Raji (cell line): ENCODE measurements around the gene LRRC71.

Experiments used
- POLR2A ChIP-seq: IDR thresholded peaks from 2 replicates; pipeline ENCODE4 v1.6.1; 2011; ENCODE audit warnings: low read depth, low read length, control low read depth; ENCODE audit not compliant: insufficient read depth

Gene LRRC71

GRCh38 chr1:156927215-156928042 lies 7.0 kb downstream of the LRRC71 start:
- no peak for TF ChIP-seq POLR2A

- TF ChIP-seq POLR2A = no peak
These were observed 7.7 kb downstream of the LRRC71 start for GRCh38 chr1:156928043-156928602.

- no peak for TF ChIP-seq POLR2A
These were observed 9.3 kb downstream of the LRRC71 start for GRCh38 chr1:156929596-156930238.

GRCh38 chr1:156930483-156930882 lies 10.1 kb downstream of the LRRC71 start:
- no peak for TF ChIP-seq POLR2A

GRCh38 chr1:156931211-156931952 lies 10.9 kb downstream of the LRRC71 start:
- no peak for TF ChIP-seq POLR2A

GRCh38 chr1:156931974-156932710 lies 11.7 kb downstream of the LRRC71 start:
- no peak for TF ChIP-seq POLR2A

GRCh38 chr1:156933136-156933535 lies 12.7 kb downstream of the LRRC71 start:
- no peak for TF ChIP-seq POLR2A

GRCh38 chr1:156935505-156936128 lies 15.2 kb downstream of the LRRC71 start:
- TF ChIP-seq POLR2A = no peak

- TF ChIP-seq POLR2A = no peak
These were observed 15.8 kb downstream of the LRRC71 start for GRCh38 chr1:156936191-156936590.

- TF ChIP-seq POLR2A = no peak
These were observed 16.3 kb downstream of the LRRC71 start for GRCh38 chr1:156936721-156937220.

- no peak for TF ChIP-seq POLR2A
These were observed 17.5 kb downstream of the LRRC71 start for GRCh38 chr1:156937883-156938282.

- TF ChIP-seq POLR2A = no peak
These were observed 18.4 kb downstream of the LRRC71 start for GRCh38 chr1:156938813-156939212.

GRCh38 chr1:156939786-156940334 lies 19.4 kb downstream of the LRRC71 start:
- TF ChIP-seq POLR2A = no peak

GRCh38 chr1:156941675-156942074 lies 21.2 kb downstream of the LRRC71 start:
- TF ChIP-seq POLR2A = no peak
